Neuronal stem cell (in vitro differentiated cells): Measurements from ENCODE around the gene TVP23C.

Experiments
- DNase-seq: peaks from one replicate; pipeline ENCODE4 v3.0.0-alpha.2; 2013; ENCODE audit warnings: low spot score
- H2AFZ ChIP-seq: one replicate; pipeline ENCODE4 v1.6.1; 2013; ENCODE audit warnings: mild to moderate bottlenecking, low read length, inconsistent platforms
- H2AK5ac ChIP-seq: 2 replicates; pipeline ENCODE4 v1.6.1; 2013; ENCODE audit warnings: low read depth, mild to moderate bottlenecking, inconsistent platforms, low read length, moderate library complexity, mixed read lengths
- H2BK120ac ChIP-seq: 2 replicates; pipeline ENCODE4 v1.6.1; 2013; ENCODE audit warnings: low read depth, mild to moderate bottlenecking, inconsistent platforms, low read length, moderate library complexity, mixed read lengths
- H2BK12ac ChIP-seq: one replicate; pipeline ENCODE4 v1.6.1; 2013; ENCODE audit warnings: low read length, inconsistent platforms
- H2BK15ac ChIP-seq: 2 replicates; pipeline ENCODE4 v1.6.1; 2013; ENCODE audit warnings: mild to moderate bottlenecking, low read length, inconsistent platforms, mixed read lengths
- H2BK5ac ChIP-seq: one replicate; pipeline ENCODE4 v1.6.1; 2013; ENCODE audit warnings: inconsistent platforms, mild to moderate bottlenecking, low read length, moderate library complexity
- H3K14ac ChIP-seq: one replicate; pipeline ENCODE4 v1.6.1; 2013; ENCODE audit warnings: low read length, inconsistent platforms
- H3K18ac ChIP-seq: 2 replicates; pipeline ENCODE4 v1.6.1; 2013; ENCODE audit warnings: low read length, inconsistent platforms
- H3K23ac ChIP-seq: 2 replicates; pipeline ENCODE4 v1.6.1; 2013; ENCODE audit warnings: low read depth, mild to moderate bottlenecking, mixed read lengths, low read length, inconsistent platforms; ENCODE audit not compliant: poor library complexity
- H3K27ac ChIP-seq: replicated peaks from 3 replicates; pipeline ENCODE4 v1.5.1; 2013; ENCODE audit warnings: low read length, inconsistent platforms
- H3K27me3 ChIP-seq, 3 experiments: 2 replicates each; pipeline ENCODE4 v1.6.1; 2013; ENCODE audit warnings: low read length in 3 of 3, mild to moderate bottlenecking in 2 of 3, inconsistent platforms in 1 of 3, low read depth in 1 of 3, mixed read lengths in 1 of 3, moderate library complexity in 1 of 3; ENCODE audit not compliant: control insufficient read depth in 3 of 3, insufficient read depth in 3 of 3
- H3K36me3 ChIP-seq, 2 donors: replicated peaks in 1 of 2; 2 replicates each; pipeline ENCODE4 v1.6.1; 2013; ENCODE audit warnings: low read length in 2 of 2; ENCODE audit not compliant: control insufficient read depth in 2 of 2, insufficient read depth in 2 of 2
- H3K4ac ChIP-seq: 2 replicates; pipeline ENCODE4 v1.6.1; 2013; ENCODE audit warnings: inconsistent platforms, mild to moderate bottlenecking, low read length, moderate library complexity
- H3K4me1 ChIP-seq, 2 donors: 1 replicate in 1 of 2; 2 replicates in 1 of 2; pipeline ENCODE4 v1.6.1; 2013; ENCODE audit warnings: low read length in 2 of 2, low read depth in 1 of 2; ENCODE audit not compliant: control insufficient read depth in 2 of 2, insufficient read depth in 1 of 2
- H3K4me2 ChIP-seq: one replicate; pipeline ENCODE4 v1.6.1; 2013; ENCODE audit warnings: mild to moderate bottlenecking, low read length, inconsistent platforms; ENCODE audit not compliant: insufficient read depth, poor library complexity, severe bottlenecking
- H3K4me3 ChIP-seq, 2 donors: 2 replicates each; pipeline ENCODE4 v1.5.1; 2013; ENCODE audit warnings: low read length in 2 of 2, mild to moderate bottlenecking in 2 of 2, inconsistent platforms in 1 of 2, moderate library complexity in 1 of 2
- H3K79me1 ChIP-seq: one replicate; pipeline ENCODE4 v1.6.1; 2013; ENCODE audit warnings: low read depth, mild to moderate bottlenecking, inconsistent platforms, low read length, moderate library complexity
- H3K9ac ChIP-seq: one replicate; pipeline ENCODE4 v1.6.1; 2013; ENCODE audit warnings: mild to moderate bottlenecking, low read depth, low read length, inconsistent platforms; ENCODE audit not compliant: poor library complexity
- H3K9me3 ChIP-seq, 2 donors: replicated peaks in 1 of 2; 2 replicates each; pipeline versions ENCODE3 to v1.6.1; 2013; ENCODE audit warnings: low read length in 2 of 2, mild to moderate bottlenecking in 2 of 2, inconsistent platforms in 1 of 2, low read depth in 1 of 2, mixed read lengths in 1 of 2, moderate library complexity in 1 of 2; ENCODE audit not compliant: control insufficient read depth in 2 of 2, insufficient read depth in 1 of 2
- H4K8ac ChIP-seq: one replicate; pipeline ENCODE4 v1.6.1; 2013; ENCODE audit warnings: low read depth, mild to moderate bottlenecking, inconsistent platforms, low read length, moderate library complexity
- H4K91ac ChIP-seq: one replicate; pipeline ENCODE4 v1.6.1; 2013; ENCODE audit warnings: low read length, low read depth, mild to moderate bottlenecking, inconsistent platforms; ENCODE audit not compliant: poor library complexity
- WGBS, 2 donors: extraction: QIAGEN DNeasy Blood & Tissue Kit; methylation state at CpG; one replicate each; pipeline ENCODE4 v1.1.7; 2013; ENCODE audit warnings: missing lambda C conversion rate in 2 of 2, mixed read lengths in 1 of 2; ENCODE audit not compliant: insufficient read length in 2 of 2, insufficient replicate concordance in 1 of 2; ENCODE audit errors: extremely low coverage in 2 of 2; 5-methylcytosine and 5-hydroxymethylcytosine counted together

Gene TVP23C

DNA sequence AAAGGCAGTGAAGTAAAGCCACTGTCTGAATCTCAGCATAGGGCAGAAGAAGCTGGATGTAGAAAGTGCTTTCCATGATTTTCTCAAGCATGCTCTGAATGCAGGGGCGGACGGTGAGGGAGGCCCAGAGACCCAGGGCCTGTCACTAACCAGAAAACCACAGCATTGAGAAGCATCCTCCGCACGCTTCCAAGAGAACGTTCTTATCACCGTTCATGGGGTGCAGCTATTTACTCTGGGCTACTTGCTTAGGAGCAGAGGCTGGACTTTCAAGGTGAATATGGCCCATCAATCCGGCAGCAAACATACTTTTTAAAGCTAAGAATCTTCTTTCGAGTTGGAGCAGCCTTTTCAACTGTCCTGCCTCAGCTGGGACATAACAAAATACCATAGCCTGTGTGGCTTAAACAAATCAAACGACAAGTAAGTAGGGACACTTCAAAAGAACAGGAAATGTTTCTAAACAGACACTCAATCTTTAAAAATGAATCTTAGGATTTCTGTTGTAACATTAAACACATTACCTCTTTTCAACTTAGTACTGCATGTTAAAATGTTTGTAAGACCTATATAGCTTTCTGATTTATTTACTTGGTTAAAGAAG is 49.3 kb downstream of the TVP23C start:
- Histone ChIP-seq H2BK120ac (no peak overlapping the region), H3K27ac (no peak overlapping the region)

DNA sequence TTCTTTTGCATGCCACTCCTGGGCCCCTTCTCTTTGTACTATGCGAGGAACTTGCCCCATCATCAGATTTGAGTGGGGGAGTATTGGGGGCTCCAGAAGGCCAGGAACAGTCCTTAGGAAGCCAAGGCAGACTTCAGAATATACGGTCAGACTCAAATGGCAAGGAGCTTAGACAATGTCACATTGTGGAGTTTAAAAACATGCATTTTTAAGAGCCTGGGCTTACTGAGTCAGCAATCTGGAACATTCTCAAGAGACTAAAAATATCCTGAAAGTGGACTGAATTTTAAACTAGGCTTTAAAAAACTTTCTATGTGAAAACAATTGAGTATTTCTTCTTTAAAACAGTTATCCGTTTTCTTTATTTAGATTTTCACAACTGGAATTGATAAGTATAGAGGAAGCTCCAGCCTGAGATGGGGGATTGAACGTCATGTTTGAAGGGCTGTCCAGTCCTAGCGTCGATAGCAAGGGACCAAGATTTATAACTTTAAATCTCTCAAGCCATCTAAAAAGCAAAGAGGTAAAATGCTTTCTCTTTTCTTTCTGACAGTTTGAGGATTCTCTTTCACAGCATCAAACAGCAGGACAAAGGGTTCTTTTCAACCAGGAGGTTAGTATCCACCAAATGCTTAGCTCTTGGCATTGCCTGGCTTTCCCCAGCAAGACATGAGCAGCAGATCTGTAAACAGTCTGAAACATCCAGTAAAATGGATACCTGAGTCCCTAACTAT is 50.1 kb downstream of the TVP23C start:
- no peak overlapping the region for H2AFZ ChIP-seq
- no peak for DNase-seq
- WGBS, 2 donors: no CpG with 5 or more reads among the region's 6 CpGs

More for the DNA sequence above, 49.3 kb downstream of the TVP23C start:
- DNase-seq: no peak
- peaks cover 11 to 28% of the 10 kb centered on the region in 2 donors for H3K36me3 ChIP-seq
- no peak overlapping the region for H2BK5ac ChIP-seq
- H4K8ac ChIP-seq: no peak overlapping the region
- no peak overlapping the region for H3K4me3 ChIP-seq
- peaks cover 2 to 12% of the 10 kb centered on the region in 2 donors for H3K4me1 ChIP-seq
- H3K79me1 ChIP-seq: no peaks in the 10 kb centered on the region
- H3K23ac ChIP-seq: no peak overlapping the region
- H3K27me3 ChIP-seq: no peaks in the 10 kb centered on the region
- H2AK5ac ChIP-seq: no peak overlapping the region
- H2BK12ac ChIP-seq: no peak overlapping the region
- H3K9ac ChIP-seq: no peak overlapping the region
- no peak overlapping the region for H4K91ac ChIP-seq
- H3K14ac ChIP-seq: no peak overlapping the region
- no peak overlapping the region for H2AFZ ChIP-seq
- H3K9me3 ChIP-seq: no peaks in the 10 kb centered on the region
- H3K4me2 ChIP-seq: no peak overlapping the region
- no peak overlapping the region for H2BK15ac ChIP-seq
- H3K4ac ChIP-seq: no peak overlapping the region
- WGBS, 2 donors: no CpG with 5 or more reads among the region's 9 CpGs
- H3K18ac ChIP-seq: no peak overlapping the region

DNA sequence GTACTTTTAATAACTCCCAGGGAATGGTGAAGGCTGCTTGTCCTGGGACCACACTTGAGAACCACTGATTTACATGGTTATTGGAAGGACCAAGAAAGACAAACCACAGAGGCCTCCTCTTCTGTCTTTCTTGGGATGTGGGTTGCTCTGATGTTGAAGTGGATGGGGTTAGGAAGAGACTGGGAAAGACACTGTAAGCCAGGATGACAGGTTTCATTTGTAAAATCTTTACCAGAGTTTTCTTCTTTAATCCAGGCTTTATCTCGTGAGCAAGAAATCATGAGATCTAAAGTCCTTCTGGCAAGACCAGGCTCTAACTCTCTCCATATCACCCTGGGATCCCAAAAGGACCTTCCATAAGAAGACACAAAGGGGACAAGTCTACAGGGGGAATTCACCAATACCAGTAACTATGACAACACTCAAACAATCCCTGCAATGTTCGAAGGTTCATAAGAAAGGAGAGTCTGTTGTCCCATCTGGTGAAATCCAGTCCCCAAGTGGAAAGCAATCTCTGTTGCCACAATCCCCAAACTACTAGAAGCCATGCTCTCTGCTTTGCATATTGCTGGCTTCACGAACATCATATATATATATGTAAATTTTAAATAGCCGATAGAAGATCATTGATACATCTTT is 51.1 kb downstream of the TVP23C start:
- no peak overlapping the region for H3K4me3 ChIP-seq
- no CpG with 5 or more reads among the region's 4 CpGs for WGBS, 2 donors
- H2BK120ac ChIP-seq: no peak overlapping the region
- H3K27ac ChIP-seq: no peak overlapping the region
- no peak overlapping the region for H3K23ac ChIP-seq
- no peak overlapping the region for H4K91ac ChIP-seq
- H3K4me1 ChIP-seq: peaks cover 2 to 12% of the 10 kb centered on the region in 2 donors
- no peaks in the 10 kb centered on the region for H3K27me3 ChIP-seq
- no peak for DNase-seq
- no peak overlapping the region for H2BK5ac ChIP-seq
- no peak overlapping the region for H3K14ac ChIP-seq
- H2BK15ac ChIP-seq: no peak overlapping the region
- no peak overlapping the region for H3K4me2 ChIP-seq
- peaks cover 11 to 25% of the 10 kb centered on the region in 2 donors for H3K36me3 ChIP-seq
- no peak overlapping the region for H3K18ac ChIP-seq
- H2AK5ac ChIP-seq: no peak overlapping the region
- no peaks in the 10 kb centered on the region for H3K9me3 ChIP-seq
- H2AFZ ChIP-seq: no peak overlapping the region
- H3K79me1 ChIP-seq: no peaks in the 10 kb centered on the region
- H4K8ac ChIP-seq: no peak overlapping the region
- no peak overlapping the region for H2BK12ac ChIP-seq
- H3K9ac ChIP-seq: no peak overlapping the region
- no peak overlapping the region for H3K4ac ChIP-seq

More for the DNA sequence above, 50.1 kb downstream of the TVP23C start:
- Histone ChIP-seq H2BK15ac (no peak overlapping the region), H3K9ac (no peak overlapping the region), H2AK5ac (no peak overlapping the region), H3K14ac (no peak overlapping the region), H3K4me1 (peaks cover 2 to 12% of the 10 kb centered on the region in 2 donors), H3K4me3 (no peak overlapping the region), H3K18ac (no peak overlapping the region), H4K91ac (no peak overlapping the region), H3K79me1 (no peaks in the 10 kb centered on the region), H3K23ac (no peak overlapping the region), H3K27ac (no peak overlapping the region), H2BK120ac (no peak overlapping the region), H3K4ac (no peak overlapping the region), H2BK12ac (no peak overlapping the region), H3K36me3 (peaks cover 8 to 26% of the 10 kb centered on the region in 2 donors), H2BK5ac (no peak overlapping the region), H3K9me3 (no peaks in the 10 kb centered on the region), H3K4me2 (no peak overlapping the region), H4K8ac (no peak overlapping the region), H3K27me3 (no peaks in the 10 kb centered on the region)

GRCh38 chr17:15511142-15511541 is 52.1 kb downstream of the TVP23C start:
- H3K4me3 ChIP-seq: no peak overlapping the region
- no peak overlapping the region for H3K4ac ChIP-seq
- no CpG with 5 or more reads among the region's 2 CpGs for WGBS, 2 donors
- no peak overlapping the region for H4K8ac ChIP-seq
- H3K23ac ChIP-seq: no peak overlapping the region
- no peak overlapping the region for H2AFZ ChIP-seq
- no peak overlapping the region for H3K4me2 ChIP-seq
- no peak overlapping the region for H2BK120ac ChIP-seq
- H3K4me1 ChIP-seq: peaks cover 2 to 12% of the 10 kb centered on the region in 2 donors
- no peak overlapping the region for H2AK5ac ChIP-seq
- no peaks in the 10 kb centered on the region for H3K27me3 ChIP-seq
- H3K36me3 ChIP-seq: peaks cover 12 to 19% of the 10 kb centered on the region in 2 donors
- H2BK5ac ChIP-seq: no peak overlapping the region
- no peak overlapping the region for H3K27ac ChIP-seq
- no peak for DNase-seq
- H3K14ac ChIP-seq: no peak overlapping the region
- H2BK12ac ChIP-seq: no peak overlapping the region
- H3K9ac ChIP-seq: no peak overlapping the region
- H2BK15ac ChIP-seq: no peak overlapping the region
- no peaks in the 10 kb centered on the region for H3K79me1 ChIP-seq
- no peak overlapping the region for H4K91ac ChIP-seq
- H3K9me3 ChIP-seq: peaks cover 0 to 2% of the 10 kb centered on the region in 2 donors
- H3K18ac ChIP-seq: no peak overlapping the region
